GM12865 (cell line): ENCODE data around the gene ZNF765.

Experiments used
- DNase-seq: peaks from one replicate; pipeline ENCODE4 v3.0.0; 2010; ENCODE audit warnings: low read depth
- H3K4me3 ChIP-seq: 2 replicates; pipeline ENCODE4 v1.5.1; 2011; ENCODE audit warnings: mild to moderate bottlenecking, low read depth, low read length, control low read depth
- TF ChIP-seq, protein P1 (sequence below): IDR thresholded peaks from 2 replicates; pipeline ENCODE4 v1.5.1; 2011; ENCODE audit warnings: low read length, control low read depth, low read depth, inconsistent platforms; ENCODE audit not compliant: insufficient read depth; ENCODE audit errors: missing control alignments

ZNF765 gene

DNA sequence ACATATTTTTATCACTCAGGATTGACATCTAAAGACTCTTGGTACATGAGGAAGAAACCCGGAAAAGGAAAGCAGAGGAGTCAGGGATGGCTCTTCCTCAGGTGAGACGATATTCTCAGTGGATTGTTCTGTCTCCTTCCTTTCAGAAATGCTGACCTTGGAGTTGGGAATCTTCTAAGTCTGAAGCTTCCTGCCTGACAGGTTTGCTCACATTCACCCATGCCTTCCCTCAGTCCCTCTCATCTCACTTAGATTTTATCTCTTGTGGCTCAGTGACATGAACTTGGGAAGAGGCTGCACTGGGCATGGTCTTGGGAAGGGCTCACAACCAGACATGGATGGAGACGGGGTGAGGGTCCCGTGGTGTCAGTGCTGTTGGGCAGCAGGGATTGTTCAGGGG is 22.8 kb upstream of the ZNF765 start:
- no peak for DNase-seq
- no peak overlapping the region for H3K4me3 ChIP-seq
- TF ChIP-seq, protein P1, sequence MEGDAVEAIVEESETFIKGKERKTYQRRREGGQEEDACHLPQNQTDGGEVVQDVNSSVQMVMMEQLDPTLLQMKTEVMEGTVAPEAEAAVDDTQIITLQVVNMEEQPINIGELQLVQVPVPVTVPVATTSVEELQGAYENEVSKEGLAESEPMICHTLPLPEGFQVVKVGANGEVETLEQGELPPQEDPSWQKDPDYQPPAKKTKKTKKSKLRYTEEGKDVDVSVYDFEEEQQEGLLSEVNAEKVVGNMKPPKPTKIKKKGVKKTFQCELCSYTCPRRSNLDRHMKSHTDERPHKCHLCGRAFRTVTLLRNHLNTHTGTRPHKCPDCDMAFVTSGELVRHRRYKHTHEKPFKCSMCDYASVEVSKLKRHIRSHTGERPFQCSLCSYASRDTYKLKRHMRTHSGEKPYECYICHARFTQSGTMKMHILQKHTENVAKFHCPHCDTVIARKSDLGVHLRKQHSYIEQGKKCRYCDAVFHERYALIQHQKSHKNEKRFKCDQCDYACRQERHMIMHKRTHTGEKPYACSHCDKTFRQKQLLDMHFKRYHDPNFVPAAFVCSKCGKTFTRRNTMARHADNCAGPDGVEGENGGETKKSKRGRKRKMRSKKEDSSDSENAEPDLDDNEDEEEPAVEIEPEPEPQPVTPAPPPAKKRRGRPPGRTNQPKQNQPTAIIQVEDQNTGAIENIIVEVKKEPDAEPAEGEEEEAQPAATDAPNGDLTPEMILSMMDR: no peak

DNA sequence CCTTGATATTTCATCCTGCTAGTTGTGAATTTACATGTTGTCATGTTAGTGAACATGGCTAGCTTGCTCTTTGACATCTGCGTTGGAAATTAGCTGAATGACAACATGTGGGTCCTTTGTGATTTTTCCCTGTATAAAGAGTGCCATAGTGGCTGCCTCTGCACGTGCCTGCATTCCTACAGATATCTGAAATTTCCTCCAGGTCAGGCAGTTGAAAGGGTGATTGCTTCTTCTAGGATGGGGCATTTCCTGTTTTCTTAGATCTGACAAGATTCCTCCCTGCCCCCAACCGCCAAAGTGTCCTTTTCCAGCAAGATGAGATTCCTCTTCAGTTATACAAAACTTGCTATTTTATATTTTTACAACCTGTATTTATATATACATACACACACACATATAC is 20.7 kb upstream of the ZNF765 start:
- H3K4me3 ChIP-seq: no peak overlapping the region
- TF ChIP-seq, protein P1: no peak
- no peak for DNase-seq

DNA sequence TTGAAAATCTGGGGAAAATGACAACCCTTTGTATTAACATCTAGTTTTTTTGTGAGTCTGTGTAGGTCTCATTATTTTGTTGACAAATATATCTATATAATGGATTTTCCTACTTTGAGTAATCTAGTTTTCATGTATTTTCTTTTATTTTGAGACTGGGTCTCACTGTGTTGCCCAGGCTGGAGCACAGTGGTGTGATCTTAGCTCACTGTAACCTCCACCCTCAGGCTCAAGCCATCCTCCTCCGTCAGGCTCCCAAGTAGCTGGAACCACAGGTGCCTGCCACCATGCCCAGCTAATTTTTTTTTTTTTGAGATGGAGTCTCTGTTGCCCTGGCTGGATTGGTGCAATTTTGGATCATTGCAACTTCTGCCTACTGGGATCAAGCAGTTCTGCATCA is 20.2 kb upstream of the ZNF765 start:
- TF ChIP-seq, protein P1: no peak
- no peak for DNase-seq
- no peak overlapping the region for H3K4me3 ChIP-seq

DNA sequence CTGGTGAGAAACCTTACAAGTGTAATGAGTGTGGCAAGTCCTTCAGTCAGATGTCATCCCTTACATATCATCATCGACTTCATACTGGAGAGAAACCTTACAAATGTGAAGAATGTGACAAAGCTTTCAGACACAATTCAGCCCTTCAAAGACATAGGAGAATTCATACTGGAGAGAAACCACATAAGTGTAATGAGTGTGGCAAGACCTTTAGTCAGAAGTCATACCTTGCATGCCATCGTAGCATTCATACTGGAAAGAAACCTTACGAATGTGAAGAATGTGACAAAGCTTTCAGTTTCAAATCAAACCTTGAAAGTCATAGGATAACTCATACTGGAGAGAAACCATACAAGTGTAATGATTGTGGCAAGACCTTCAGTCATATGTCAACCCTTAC is 13.6 kb upstream of the ZNF765 start:
- DNase-seq: no peak
- TF ChIP-seq, protein P1: no peak
- H3K4me3 ChIP-seq: no peak overlapping the region

DNA sequence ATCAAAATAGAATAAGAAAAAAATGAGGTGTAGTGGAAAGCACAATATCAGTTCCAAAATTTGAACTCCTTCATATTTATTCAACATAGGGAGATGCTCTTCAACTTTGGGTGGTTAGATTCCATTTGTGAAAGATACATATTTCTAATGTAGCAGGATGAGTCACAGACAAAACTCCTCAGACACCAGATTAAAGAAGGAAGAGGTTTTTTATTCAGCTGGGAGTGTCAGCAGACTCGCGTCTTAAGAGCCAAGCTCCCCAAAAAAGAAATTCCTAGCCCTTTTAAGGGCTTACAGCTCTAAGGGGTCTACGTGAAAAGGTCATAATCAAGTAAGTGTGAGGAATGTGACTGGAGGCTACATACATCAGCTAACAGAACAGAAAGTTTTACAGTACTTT is 6.8 kb upstream of the ZNF765 start:
- no peak overlapping the region for H3K4me3 ChIP-seq
- TF ChIP-seq, protein P1: no peak
- no peak for DNase-seq

DNA sequence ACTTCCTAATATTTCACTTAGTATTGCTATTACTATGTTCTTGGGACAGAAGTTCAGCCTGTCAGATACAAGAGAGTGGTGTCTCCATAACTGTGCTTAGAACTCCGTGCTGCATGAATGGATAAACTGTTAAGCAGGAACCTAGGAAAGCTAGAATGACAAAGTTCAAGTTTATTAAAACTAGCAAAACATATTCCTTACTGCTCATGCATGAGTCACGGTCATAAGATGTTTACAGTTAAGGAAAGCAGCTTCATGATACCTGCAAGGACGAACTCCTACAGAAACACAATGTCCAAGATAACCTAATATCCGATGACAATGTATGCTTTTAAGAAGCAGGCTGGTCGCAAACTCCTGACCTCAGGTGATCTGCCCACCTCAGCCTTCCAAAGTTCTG is 6.0 kb upstream of the ZNF765 start:
- no peak overlapping the region for H3K4me3 ChIP-seq
- DNase-seq: no peak
- TF ChIP-seq, protein P1: no peak

DNA sequence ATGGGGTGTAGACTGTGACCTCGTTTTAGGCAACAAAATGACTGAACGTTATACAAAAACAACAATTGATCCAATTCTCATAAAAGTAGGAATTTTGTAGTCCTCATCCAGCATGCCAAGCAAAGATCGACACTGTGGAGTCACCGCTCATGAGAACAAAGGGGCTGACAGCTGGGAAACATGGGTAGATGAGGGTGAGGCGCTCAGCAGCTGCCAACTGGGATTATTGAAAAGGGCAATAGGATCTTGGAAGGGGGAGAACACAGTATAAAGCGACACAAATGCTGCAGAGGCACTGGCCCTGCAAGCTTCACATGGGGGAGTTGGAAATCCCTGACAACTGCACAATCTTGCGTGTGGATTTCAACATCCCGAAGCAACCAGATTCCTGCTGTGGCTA is 5.4 kb upstream of the ZNF765 start:
- no peak for DNase-seq
- TF ChIP-seq, protein P1: no peak
- no peak overlapping the region for H3K4me3 ChIP-seq
